H7 (cell line): ENCODE measurements around the gene FCHO2. TPM values are rescaled to one million over a fixed set of nuclear protein-coding genes. Genes with fewer than 3 reads are reported as not detected.
A peak's percentile ranks its signal among the peaks of the same experiment; 100 is the strongest.
"Not testable (repeated sequence)": the region's sequence is repeated elsewhere in the genome, so short reads cannot be mapped to it uniquely, and the experiment has no call there.

ENCODE experiments used
- DNase-seq: peaks from one replicate; pipeline ENCODE4 v3.0.0; 2012
- H3K27me3 ChIP-seq: 2 replicates; pipeline ENCODE4 v1.6.0; 2011; ENCODE audit warnings: mild to moderate bottlenecking, low read length; ENCODE audit not compliant: control insufficient read depth, insufficient read depth
- H3K36me3 ChIP-seq: replicated peaks from 2 replicates; pipeline ENCODE4 v1.5.1; 2011; ENCODE audit warnings: low read length; ENCODE audit not compliant: control insufficient read depth, insufficient read depth
- H3K4me3 ChIP-seq: 2 replicates; pipeline ENCODE4 v1.5.1; 2011; ENCODE audit warnings: low read depth, mild to moderate bottlenecking, control low read depth, low read length, moderate library complexity; ENCODE audit not compliant: insufficient read depth
- total RNA-seq: library from RNA; depleted of rRNA; stranded (reverse); fragments of >200 nt; shearing (Covaris generic); gene quantifications from 2 replicates; pipeline ENCODE4 v1.2.3, GENCODE V29; 2014

FCHO2 gene
- total RNA-seq, 1 experiment from 2014 or later: 4.6 TPM

GRCh38 chr5:72996632-72997031 is 40.8 kb downstream of the FCHO2 start:
- Histone ChIP-seq H3K36me3 (no peaks in the 10 kb centered on the region), H3K27me3 (no peaks in the 10 kb centered on the region), H3K4me3 (no peak overlapping the region)
- DNase-seq: peak; percentile 13

GRCh38 chr5:72999916-73000315 is 44.1 kb downstream of the FCHO2 start:
- H3K36me3 ChIP-seq: no peaks in the 10 kb centered on the region
- DNase-seq: no peak
- H3K27me3 ChIP-seq: no peaks in the 10 kb centered on the region
- no peak overlapping the region for H3K4me3 ChIP-seq

- Histone ChIP-seq H3K36me3 (no peaks in the 10 kb centered on the region), H3K4me3 (no peak overlapping the region), H3K27me3 (no peaks in the 10 kb centered on the region)
- no peak for DNase-seq
These were observed 50.0 kb downstream of the FCHO2 start for GRCh38 chr5:73005886-73006285.

GRCh38 chr5:73007051-73007450 is 51.2 kb downstream of the FCHO2 start:
- no peak overlapping the region for H3K4me3 ChIP-seq
- no peak for DNase-seq
- no peaks in the 10 kb centered on the region for H3K27me3 ChIP-seq
- H3K36me3 ChIP-seq: no peaks in the 10 kb centered on the region

GRCh38 chr5:73008831-73009230 is 53.0 kb downstream of the FCHO2 start:
- DNase-seq: no peak
- Histone ChIP-seq H3K36me3 (no peaks in the 10 kb centered on the region), H3K27me3 (no peaks in the 10 kb centered on the region), H3K4me3 (no peak overlapping the region)

- not testable (repeated sequence) for DNase-seq, H3K4me3 ChIP-seq, H3K36me3 ChIP-seq, H3K27me3 ChIP-seq
These were observed 55.8 kb downstream of the FCHO2 start for GRCh38 chr5:73011612-73012011.

GRCh38 chr5:73018892-73019291 is 63.1 kb downstream of the FCHO2 start:
- Histone ChIP-seq H3K4me3 (no peak overlapping the region), H3K36me3 (no peaks in the 10 kb centered on the region), H3K27me3 (no peaks in the 10 kb centered on the region)
- DNase-seq: no peak

- Histone ChIP-seq H3K27me3 (no peaks in the 10 kb centered on the region), H3K36me3 (no peaks in the 10 kb centered on the region), H3K4me3 (no peak overlapping the region)
- DNase-seq: no peak
These were observed 63.9 kb downstream of the FCHO2 start for GRCh38 chr5:73019766-73020165.

GRCh38 chr5:73022471-73023169 is 66.8 kb downstream of the FCHO2 start:
- H3K27me3 ChIP-seq: no peaks in the 10 kb centered on the region
- no peak for DNase-seq

GRCh38 chr5:73024946-73025544 is 69.2 kb downstream of the FCHO2 start:
- not testable (repeated sequence) for H3K4me3 ChIP-seq, H3K27me3 ChIP-seq, DNase-seq, H3K36me3 ChIP-seq

More at GRCh38 chr5:73022471-73023169, 66.8 kb downstream of the FCHO2 start:
- Histone ChIP-seq H3K36me3 (no peaks in the 10 kb centered on the region), H3K4me3 (no peak overlapping the region)

GRCh38 chr5:73027361-73027760 is 71.5 kb downstream of the FCHO2 start:
- no peak overlapping the region for H3K4me3 ChIP-seq
- DNase-seq: no peak
- no peaks in the 10 kb centered on the region for H3K27me3 ChIP-seq

GRCh38 chr5:73027816-73028215 is 72.0 kb downstream of the FCHO2 start:
- H3K36me3 ChIP-seq: no peaks in the 10 kb centered on the region
- DNase-seq: no peak
- H3K27me3 ChIP-seq: no peaks in the 10 kb centered on the region
- no peak overlapping the region for H3K4me3 ChIP-seq

More at GRCh38 chr5:73027361-73027760, 71.5 kb downstream of the FCHO2 start:
- no peaks in the 10 kb centered on the region for H3K36me3 ChIP-seq

GRCh38 chr5:73028991-73029595 is 73.3 kb downstream of the FCHO2 start:
- Histone ChIP-seq H3K36me3 (no peaks in the 10 kb centered on the region), H3K4me3 (no peak overlapping the region), H3K27me3 (no peaks in the 10 kb centered on the region)
- DNase-seq: no peak

- H3K36me3 ChIP-seq: no peaks in the 10 kb centered on the region
- no peak overlapping the region for H3K4me3 ChIP-seq
- H3K27me3 ChIP-seq: no peaks in the 10 kb centered on the region
- no peak for DNase-seq
These were observed 74.7 kb downstream of the FCHO2 start for GRCh38 chr5:73030531-73030930.

GRCh38 chr5:73030995-73031394 is 75.2 kb downstream of the FCHO2 start:
- no peaks in the 10 kb centered on the region for H3K27me3 ChIP-seq
- DNase-seq: peak; percentile 6
- no peaks in the 10 kb centered on the region for H3K36me3 ChIP-seq
- no peak overlapping the region for H3K4me3 ChIP-seq
